ENCODE results near the gene CST7. TPM values are rescaled to one million over a fixed set of nuclear protein-coding genes. Genes with fewer than 3 reads are reported as not detected.

Gene CST7
- total and polyA plus RNA-seq, 2 donors from 2014 or later: 1.4 to 3.7 TPM

GRCh38 chr20:25005220-25005619, 56.2 kb downstream of the CST7 start:
- DNase-seq (peak in 4 of 5 donors; percentile 8 to 22 (median 18)), FAIRE-seq (no peak)
- H3K27ac ChIP-seq (ENCODE audit: low read depth in 2 of 2, low read length in 2 of 2): no peak overlapping the region
- H3K36me3 ChIP-seq (ENCODE audit: control insufficient read depth in 2 of 3, insufficient read depth in 3 of 3, low read length in 3 of 3): peaks cover 0 to 47% (median 36%) of the 10 kb centered on the region in 3 donors
- H3K27me3 ChIP-seq (ENCODE audit: control insufficient read depth, insufficient read depth, low read length): no peaks in the 10 kb centered on the region
- H3K4me3 ChIP-seq (ENCODE audit: low read length in 3 of 3): no peak overlapping the region
- intact Hi-C loops (cut with DNase I): no loop called here
- H3K4me1 ChIP-seq (ENCODE audit: control insufficient read depth in 2 of 3, insufficient read depth in 2 of 3, low read depth in 1 of 3, low read length in 3 of 3): peaks cover 0 to 6% (median 5%) of the 10 kb centered on the region in 3 donors
- H3K9ac ChIP-seq (ENCODE audit: low read length in 3 of 3): no peak overlapping the region
- H3K9me3 ChIP-seq (ENCODE audit: control insufficient read depth in 2 of 3, insufficient read depth in 1 of 3, low read length in 3 of 3): no peaks in the 10 kb centered on the region
- no peak for TF ChIP-seq CTCF (IDR thresholded peaks at IDR 0.05; ENCODE audit: borderline replicate concordance, extremely low read depth, insufficient read depth)

GRCh38 chr20:25005661-25006060, 56.6 kb downstream of the CST7 start:
- Histone ChIP-seq H3K9ac (ENCODE audit: low read length in 3 of 3) (no peak overlapping the region), H3K27me3 (ENCODE audit: control insufficient read depth, insufficient read depth, low read length) (no peaks in the 10 kb centered on the region), H3K4me3 (ENCODE audit: low read length in 3 of 3) (no peak overlapping the region), H3K27ac (ENCODE audit: low read depth in 2 of 2, low read length in 2 of 2) (no peak overlapping the region), H3K36me3 (ENCODE audit: control insufficient read depth in 2 of 3, insufficient read depth in 3 of 3, low read length in 3 of 3) (peaks cover 0 to 51% (median 40%) of the 10 kb centered on the region in 3 donors), H3K9me3 (ENCODE audit: control insufficient read depth in 2 of 3, insufficient read depth in 1 of 3, low read length in 3 of 3) (no peaks in the 10 kb centered on the region), H3K4me1 (ENCODE audit: control insufficient read depth in 2 of 3, insufficient read depth in 2 of 3, low read depth in 1 of 3, low read length in 3 of 3) (peaks cover 0 to 6% (median 5%) of the 10 kb centered on the region in 3 donors)
- intact Hi-C loops (cut with DNase I): no loop called here
- FAIRE-seq: no peak
- peak in 2 of 5 donors; percentile 22 to 59 for DNase-seq
- TF ChIP-seq CTCF (IDR thresholded peaks at IDR 0.05; ENCODE audit: borderline replicate concordance, extremely low read depth, insufficient read depth): no peak

- H3K9ac ChIP-seq (ENCODE audit: low read length in 3 of 3): no peak overlapping the region
- no peaks in the 10 kb centered on the region for H3K9me3 ChIP-seq (ENCODE audit: control insufficient read depth in 2 of 3, insufficient read depth in 1 of 3, low read length in 3 of 3)
- intact Hi-C loops (cut with DNase I): no loop called here
- DNase-seq: peak in 2 of 5 donors; percentile 9 to 43
- no peaks in the 10 kb centered on the region for H3K27me3 ChIP-seq (ENCODE audit: control insufficient read depth, insufficient read depth, low read length)
- H3K36me3 ChIP-seq (ENCODE audit: control insufficient read depth in 2 of 3, insufficient read depth in 3 of 3, low read length in 3 of 3): peaks cover 0 to 59% (median 47%) of the 10 kb centered on the region in 3 donors
- H3K27ac ChIP-seq (ENCODE audit: low read depth in 2 of 2, low read length in 2 of 2): no peak overlapping the region
- H3K4me1 ChIP-seq (ENCODE audit: control insufficient read depth in 2 of 3, insufficient read depth in 2 of 3, low read depth in 1 of 3, low read length in 3 of 3): peaks cover 0 to 6% (median 5%) of the 10 kb centered on the region in 3 donors
- no peak for FAIRE-seq
- H3K4me3 ChIP-seq (ENCODE audit: low read length in 3 of 3): no peak overlapping the region
- TF ChIP-seq CTCF (IDR thresholded peaks at IDR 0.05; ENCODE audit: borderline replicate concordance, extremely low read depth, insufficient read depth): no peak
Observed at GRCh38 chr20:25006431-25007167, 57.5 kb downstream of the CST7 start.
